HL-60 (cell line): ENCODE data around the gene FOXO1.

Source experiments
- SPI1 ChIP-seq: IDR thresholded peaks from 2 replicates; pipeline ENCODE4 v1.6.1; 2012; ENCODE audit warnings: low read depth, mild to moderate bottlenecking, borderline replicate concordance
- TF ChIP-seq, protein P1 (sequence below): IDR thresholded peaks from one replicate; pipeline ENCODE4 v1.5.1; 2011; ENCODE audit warnings: low read length, control low read depth, inconsistent platforms; ENCODE audit not compliant: insufficient read depth

DNA sequence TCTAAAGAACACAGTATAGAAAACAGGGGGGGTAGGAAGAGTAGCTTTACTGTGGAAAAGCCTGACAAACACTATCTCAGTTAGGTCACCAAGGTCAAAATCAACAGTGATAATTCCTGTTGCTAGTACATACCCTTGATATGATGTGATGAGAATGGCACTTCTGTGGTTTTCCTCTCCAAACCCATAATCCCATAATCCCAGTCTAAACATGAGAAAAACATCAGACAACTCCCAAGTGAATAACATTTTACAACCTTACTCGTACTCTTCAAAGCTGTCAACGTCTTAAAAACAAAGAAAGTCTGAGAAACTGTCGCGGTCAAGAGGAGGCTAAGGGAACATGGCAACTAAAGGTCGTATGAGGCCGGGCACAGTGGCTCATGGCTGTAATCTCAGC is 137.6 kb downstream of the FOXO1 start:
- TF ChIP-seq, protein P1, sequence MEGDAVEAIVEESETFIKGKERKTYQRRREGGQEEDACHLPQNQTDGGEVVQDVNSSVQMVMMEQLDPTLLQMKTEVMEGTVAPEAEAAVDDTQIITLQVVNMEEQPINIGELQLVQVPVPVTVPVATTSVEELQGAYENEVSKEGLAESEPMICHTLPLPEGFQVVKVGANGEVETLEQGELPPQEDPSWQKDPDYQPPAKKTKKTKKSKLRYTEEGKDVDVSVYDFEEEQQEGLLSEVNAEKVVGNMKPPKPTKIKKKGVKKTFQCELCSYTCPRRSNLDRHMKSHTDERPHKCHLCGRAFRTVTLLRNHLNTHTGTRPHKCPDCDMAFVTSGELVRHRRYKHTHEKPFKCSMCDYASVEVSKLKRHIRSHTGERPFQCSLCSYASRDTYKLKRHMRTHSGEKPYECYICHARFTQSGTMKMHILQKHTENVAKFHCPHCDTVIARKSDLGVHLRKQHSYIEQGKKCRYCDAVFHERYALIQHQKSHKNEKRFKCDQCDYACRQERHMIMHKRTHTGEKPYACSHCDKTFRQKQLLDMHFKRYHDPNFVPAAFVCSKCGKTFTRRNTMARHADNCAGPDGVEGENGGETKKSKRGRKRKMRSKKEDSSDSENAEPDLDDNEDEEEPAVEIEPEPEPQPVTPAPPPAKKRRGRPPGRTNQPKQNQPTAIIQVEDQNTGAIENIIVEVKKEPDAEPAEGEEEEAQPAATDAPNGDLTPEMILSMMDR: no peak
- TF ChIP-seq SPI1: no peak
